IMR-90 (cell line): ENCODE results near the gene SLC16A7. TPM values are rescaled to one million over a fixed set of nuclear protein-coding genes. Genes with fewer than 3 reads are reported as not detected.

Experiments used
- ATAC-seq: fragments of 200-7000 bp; cut with Tn5 transposase; 2 replicates; pipeline ENCODE4 v1.9.1; 2020; ENCODE audit warnings: low read depth, mild to moderate bottlenecking, moderate library complexity
- BruUV-seq: library from RNA; stranded (reverse); fragments of 400-500 nt; replicated peaks from 2 replicates; lab custom pipeline; 2021; lab: Mats Ljungman, UMichigan
- CTCF ChIA-PET: fragments of 300-600 bp; formaldehyde crosslinking; extraction: SDS; loops from one replicate; lab custom pipeline; 2021; ENCODE audit warnings: antibody characterized with exemption; lab: Yijun Ruan, JAX
- POLR2A ChIA-PET: fragments of 300-600 bp; sonication (Branson Sonifier 250); formaldehyde crosslinking; loops from one replicate; lab custom pipeline; 2022; ENCODE audit warnings: antibody characterized with exemption; ENCODE audit not compliant: unreplicated experiment; lab: Charles Lee
- DNase-seq: peaks from one replicate; pipeline ENCODE4 v3.0.0; 2013
- H2AFZ ChIP-seq: replicated peaks from 2 replicates; pipeline ENCODE3; 2013; ENCODE audit warnings: low read length, mild to moderate bottlenecking; ENCODE audit not compliant: poor library complexity
- H2AK5ac ChIP-seq: 2 replicates; pipeline ENCODE4 v1.6.1; 2013; ENCODE audit warnings: low read depth, low read length, inconsistent platforms
- H2AK9ac ChIP-seq: replicated peaks from 2 replicates; pipeline ENCODE3; 2013; ENCODE audit warnings: mild to moderate bottlenecking, low read depth, low read length, moderate library complexity; ENCODE audit not compliant: poor library complexity
- H2BK120ac ChIP-seq: 2 replicates; pipeline ENCODE4 v1.6.1; 2013; ENCODE audit warnings: low read depth, low read length, inconsistent platforms
- H2BK15ac ChIP-seq: 3 replicates; pipeline ENCODE4 v1.6.1; 2013; ENCODE audit warnings: low read depth, low read length, inconsistent platforms
- H2BK20ac ChIP-seq: 2 replicates; pipeline ENCODE4 v1.6.1; 2013; ENCODE audit warnings: low read depth, mild to moderate bottlenecking, inconsistent platforms, low read length, moderate library complexity
- H2BK5ac ChIP-seq: 2 replicates; pipeline ENCODE4 v1.6.1; 2013; ENCODE audit warnings: mild to moderate bottlenecking, low read depth, low read length, inconsistent platforms; ENCODE audit not compliant: poor library complexity, severe bottlenecking
- H3K14ac ChIP-seq: replicated peaks from 2 replicates; pipeline ENCODE4 v1.6.1; 2013; ENCODE audit warnings: low read depth, low read length, inconsistent platforms
- H3K18ac ChIP-seq: 2 replicates; pipeline ENCODE4 v1.6.1; 2013; ENCODE audit warnings: low read depth, low read length, control low read depth
- H3K23ac ChIP-seq: 2 replicates; pipeline ENCODE4 v1.6.1; 2013; ENCODE audit warnings: low read depth, low read length, inconsistent platforms
- H3K27ac ChIP-seq: 2 replicates; pipeline ENCODE4 v1.5.1; 2013; ENCODE audit warnings: mild to moderate bottlenecking, control low read depth, low read length; ENCODE audit not compliant: insufficient read depth
- H3K27me3 ChIP-seq: 2 replicates; pipeline ENCODE4 v1.6.1; 2013; ENCODE audit warnings: low read length; ENCODE audit not compliant: control insufficient read depth, insufficient read depth
- H3K36me3 ChIP-seq: 2 replicates; pipeline ENCODE4 v1.6.1; 2013; ENCODE audit warnings: low read length, mixed read lengths; ENCODE audit not compliant: control insufficient read depth, insufficient read depth
- H3K4ac ChIP-seq: 2 replicates; pipeline ENCODE4 v1.6.1; 2013; ENCODE audit warnings: low read depth, low read length, inconsistent platforms
- H3K4me1 ChIP-seq: 2 replicates; pipeline ENCODE4 v1.6.1; 2013; ENCODE audit warnings: low read length, mixed read lengths; ENCODE audit not compliant: control insufficient read depth, insufficient read depth
- H3K4me2 ChIP-seq: 2 replicates; pipeline ENCODE4 v1.6.1; 2013; ENCODE audit warnings: low read depth, mild to moderate bottlenecking, control low read depth, low read length, moderate library complexity
- H3K4me3 ChIP-seq: 2 replicates; pipeline ENCODE4 v1.5.1; 2013; ENCODE audit warnings: low read depth, mild to moderate bottlenecking, control low read depth, low read length, moderate library complexity; ENCODE audit not compliant: insufficient read depth
- H3K56ac ChIP-seq: 2 replicates; pipeline ENCODE4 v1.6.1; 2013; ENCODE audit warnings: low read length, inconsistent platforms; ENCODE audit not compliant: insufficient read depth; ENCODE audit errors: extremely low read depth
- H3K79me1 ChIP-seq, 2 experiments: 2 replicates each; pipeline ENCODE4 v1.6.1; 2013; ENCODE audit warnings: low read length in 2 of 2, inconsistent platforms in 1 of 2, low read depth in 1 of 2
- H3K9ac ChIP-seq: 2 replicates; pipeline ENCODE4 v1.6.1; 2013; ENCODE audit warnings: low read depth, low read length, control low read depth
- H3K9me1 ChIP-seq: 2 replicates; pipeline ENCODE4 v1.6.1; 2013; ENCODE audit warnings: low read length, inconsistent platforms; ENCODE audit not compliant: insufficient read depth
- H3K9me3 ChIP-seq: 2 replicates; pipeline ENCODE4 v1.6.1; 2013; ENCODE audit warnings: low read length; ENCODE audit not compliant: control insufficient read depth, insufficient read depth
- H4K20me1 ChIP-seq: 2 replicates; pipeline ENCODE4 v1.6.1; 2013; ENCODE audit warnings: low read length, inconsistent platforms; ENCODE audit not compliant: insufficient read depth
- H4K5ac ChIP-seq: 2 replicates; pipeline ENCODE4 v1.6.1; 2013; ENCODE audit warnings: mild to moderate bottlenecking, low read depth, low read length, control low read depth
- H4K8ac ChIP-seq, 2 experiments: 2 replicates each; pipeline ENCODE4 v1.6.1; 2013; ENCODE audit warnings: low read depth in 2 of 2, low read length in 2 of 2, control low read depth in 1 of 2, inconsistent platforms in 1 of 2
- H4K91ac ChIP-seq: 2 replicates; pipeline ENCODE4 v1.6.1; 2013; ENCODE audit warnings: low read depth, low read length, inconsistent platforms; ENCODE audit not compliant: insufficient read depth
- BHLHE40 ChIP-seq: fragments of 150-350 bp; IDR thresholded peaks from 2 replicates; pipeline ENCODE4 v1.6.1; 2016; ENCODE audit warnings: mild to moderate bottlenecking, low read depth, low read length
- CEBPB ChIP-seq: IDR thresholded peaks from 2 replicates; pipeline ENCODE4 v1.6.1; 2012; ENCODE audit warnings: low read depth, low read length, improper control_type of control experiment
- MAFK ChIP-seq: IDR thresholded peaks from 2 replicates; pipeline ENCODE4 v1.6.1; 2012; ENCODE audit warnings: low read depth, low read length, improper control_type of control experiment
- MXI1 ChIP-seq: IDR thresholded peaks from 2 replicates; pipeline ENCODE4 v1.6.1; 2012; ENCODE audit warnings: low read depth, mild to moderate bottlenecking, low read length, moderate library complexity, borderline replicate concordance
- POLR2A ChIP-seq: IDR thresholded peaks from 2 replicates; pipeline ENCODE4 v1.6.1; 2012; ENCODE audit warnings: mild to moderate bottlenecking, low read depth, low read length
- RAD21 ChIP-seq: IDR thresholded peaks from 2 replicates; pipeline ENCODE4 v1.6.1; 2012; ENCODE audit warnings: low read length, improper control_type of control experiment
- RCOR1 ChIP-seq: IDR thresholded peaks from 2 replicates; pipeline ENCODE4 v1.6.1; 2012; ENCODE audit warnings: mild to moderate bottlenecking, low read length, improper control_type of control experiment; ENCODE audit not compliant: insufficient replicate concordance
- SMC3 ChIP-seq: fragments of 150-350 bp; IDR thresholded peaks from 2 replicates; pipeline ENCODE4 v1.6.1; 2016; ENCODE audit warnings: low read depth, mild to moderate bottlenecking, antibody characterized with exemption, low read length, moderate library complexity
- WGBS, 2 experiments: methylation state at CpG; one replicate each; pipeline versions ENCODE4 v1.1.5 to v1.1.7; 2013; ENCODE audit warnings: missing lambda C conversion rate in 2 of 2; ENCODE audit not compliant: insufficient read length in 1 of 2; ENCODE audit errors: extremely low coverage in 2 of 2; 5-methylcytosine and 5-hydroxymethylcytosine counted together
- dilution Hi-C: fragments of 300-500 bp; cut with HindIII; formaldehyde crosslinking; loops from one replicate; pipeline ENCODE4 v1.14.3; 2018; ENCODE audit warnings: low sequenced_read_pairs; ENCODE audit not compliant: unreplicated experiment
- in situ Hi-C: fragments of 300-500 bp; cut with MboI; formaldehyde crosslinking; loops from 3 replicates; pipeline ENCODE4 v1.14.3; 2019; ENCODE audit warnings: low sequenced_read_pairs, inconsistent platforms, mixed read lengths
- intact Hi-C: fragments of 100-400 bp; cut with micrococcal nuclease; formaldehyde crosslinking; loops from 2 replicates; pipeline ENCODE4 v1.10.0; 2022
- polyA plus RNA-seq, 3 experiments: library from polyadenylated mRNA; depleted of rRNA; stranded (reverse); fragments of >200 nt; gene quantifications; 2 replicates each; pipeline ENCODE4 v1.2.3, GENCODE V29; 2012; ENCODE audit warnings: low replicate concordance in 1 of 3
- total RNA-seq: library from RNA; depleted of rRNA; stranded (reverse); fragments of >200 nt; gene quantifications from 2 replicates; pipeline ENCODE4 v1.2.3, GENCODE V29; 2012
- TF ChIP-seq, protein P1 (sequence below): conservative IDR thresholded peaks from 2 replicates; pipeline ENCODE4 v1.5.1; 2012; ENCODE audit warnings: mild to moderate bottlenecking, low read depth, low read length, improper control_type of control experiment

Gene SLC16A7
- total and polyA plus RNA-seq, 2 of the 4 experiments (the other 2 are of a cell fraction), result 2.6 to 21.5 TPM

DNA sequence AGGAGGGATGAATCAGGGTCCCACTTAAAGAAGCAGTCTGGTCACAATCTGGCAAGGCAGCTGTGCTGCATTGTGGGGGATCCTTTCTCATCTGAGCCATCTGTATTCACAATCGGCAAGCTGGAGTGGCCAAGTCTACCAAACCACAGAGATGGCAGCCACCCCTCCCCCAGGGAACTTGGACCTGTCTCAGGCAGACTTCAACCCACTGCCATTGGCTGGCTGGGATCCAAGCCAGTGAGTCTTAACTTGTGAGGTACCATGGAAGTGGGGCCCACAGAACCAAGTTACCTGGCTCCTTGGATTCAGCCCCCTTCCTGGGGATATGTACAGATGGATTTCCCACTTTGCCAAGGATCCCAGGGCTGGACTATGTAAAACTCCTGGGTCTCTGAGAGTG, 196.8 kb downstream of the SLC16A7 start:
- Histone ChIP-seq H3K27ac (no peak overlapping the region), H3K9ac (no peak overlapping the region), H4K20me1 (no peaks in the 10 kb centered on the region), H3K56ac (no peak overlapping the region), H3K9me1 (no peaks in the 10 kb centered on the region), H2BK15ac (no peak overlapping the region), H3K23ac (no peak overlapping the region), H2AFZ (no peak overlapping the region), H2AK5ac (no peak overlapping the region), H3K79me1 (no peaks in the 10 kb centered on the region), H3K4me1 (no peaks in the 10 kb centered on the region), H3K14ac (no peak overlapping the region), H3K36me3 (no peaks in the 10 kb centered on the region), H2BK120ac (no peak overlapping the region), H3K4ac (no peak overlapping the region), H3K27me3 (no peaks in the 10 kb centered on the region), H3K4me3 (no peak overlapping the region), H3K18ac (no peak overlapping the region), H2BK5ac (no peak overlapping the region), H3K9me3 (no peaks in the 10 kb centered on the region; the same call in 1 of the 2 replicates), H2AK9ac (no peak overlapping the region), H4K91ac (no peak overlapping the region), H3K4me2 (no peak overlapping the region), H4K8ac (no peak overlapping the region), H4K5ac (no peak overlapping the region), H2BK20ac (no peak overlapping the region)
- no peak for DNase-seq
- no peak for ATAC-seq
- BruUV-seq, result no TSS peak
- ChIA-PET POLR2A (no interaction called here), CTCF (no interaction called here)
- intact Hi-C loops (no loop called here), in situ Hi-C loops (no loop called here), dilution Hi-C loops (no loop called here)
- no CpG with 5 or more reads among the region's 1 CpG for WGBS, 2 experiments
- TF ChIP-seq, protein P1, sequence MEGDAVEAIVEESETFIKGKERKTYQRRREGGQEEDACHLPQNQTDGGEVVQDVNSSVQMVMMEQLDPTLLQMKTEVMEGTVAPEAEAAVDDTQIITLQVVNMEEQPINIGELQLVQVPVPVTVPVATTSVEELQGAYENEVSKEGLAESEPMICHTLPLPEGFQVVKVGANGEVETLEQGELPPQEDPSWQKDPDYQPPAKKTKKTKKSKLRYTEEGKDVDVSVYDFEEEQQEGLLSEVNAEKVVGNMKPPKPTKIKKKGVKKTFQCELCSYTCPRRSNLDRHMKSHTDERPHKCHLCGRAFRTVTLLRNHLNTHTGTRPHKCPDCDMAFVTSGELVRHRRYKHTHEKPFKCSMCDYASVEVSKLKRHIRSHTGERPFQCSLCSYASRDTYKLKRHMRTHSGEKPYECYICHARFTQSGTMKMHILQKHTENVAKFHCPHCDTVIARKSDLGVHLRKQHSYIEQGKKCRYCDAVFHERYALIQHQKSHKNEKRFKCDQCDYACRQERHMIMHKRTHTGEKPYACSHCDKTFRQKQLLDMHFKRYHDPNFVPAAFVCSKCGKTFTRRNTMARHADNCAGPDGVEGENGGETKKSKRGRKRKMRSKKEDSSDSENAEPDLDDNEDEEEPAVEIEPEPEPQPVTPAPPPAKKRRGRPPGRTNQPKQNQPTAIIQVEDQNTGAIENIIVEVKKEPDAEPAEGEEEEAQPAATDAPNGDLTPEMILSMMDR, result no peak
- no peak for TF ChIP-seq BHLHE40
- no peak for TF ChIP-seq MXI1
- TF ChIP-seq RAD21, result no peak
- TF ChIP-seq RCOR1, result no peak
- no peak for TF ChIP-seq SMC3
- no peak for TF ChIP-seq MAFK
- TF ChIP-seq CEBPB, result no peak
- TF ChIP-seq POLR2A, result no peak
